HFF-Myc (cell line): ENCODE data around the gene FREY1.

ENCODE experiments used
- DNase-seq: peaks from one replicate; pipeline ENCODE4 v3.0.0-alpha.2; 2011; ENCODE audit warnings: low read depth; ENCODE audit errors: extremely low read depth
- H3K4me3 ChIP-seq: replicated peaks from 2 replicates; pipeline ENCODE4 v1.5.1; 2011; ENCODE audit warnings: low read depth, mild to moderate bottlenecking, control low read depth, low read length
- CTCF ChIP-seq: IDR thresholded peaks from 2 replicates; pipeline ENCODE4 v1.5.1; 2012; ENCODE audit warnings: mild to moderate bottlenecking, low read depth, low read length, control low read depth; ENCODE audit errors: missing control alignments

FREY1 gene

GRCh38 chr11:45925550-45925949 lies 18.5 kb upstream of the FREY1 start:
- DNase-seq, result no peak
- H3K4me3 ChIP-seq, result no peak overlapping the region
- TF ChIP-seq CTCF, result no peak

- no peak overlapping the region for H3K4me3 ChIP-seq
- no peak for TF ChIP-seq CTCF
Observed at GRCh38 chr11:45924927-45925326, 17.9 kb upstream of the FREY1 start.

GRCh38 chr11:45924036-45924915 lies 17.2 kb upstream of the FREY1 start:
- TF ChIP-seq CTCF, result no peak
- no peak for DNase-seq
- H3K4me3 ChIP-seq, result no peak overlapping the region

More at GRCh38 chr11:45924927-45925326, 17.9 kb upstream of the FREY1 start:
- no peak for DNase-seq

GRCh38 chr11:45922425-45923082 lies 15.5 kb upstream of the FREY1 start, which contains the start of gene LARGE2:
Gene LARGE2, plus strand, starts transcription at chr11:45922656. Its CDS starts 227 bp downstream, at chr11:45922883.
- no peak for DNase-seq
- TF ChIP-seq CTCF, result no peak
- no peak within 1 kb of the TSS for H3K4me3 ChIP-seq

- no peak for DNase-seq
- no peak overlapping the region for H3K4me3 ChIP-seq
- no peak for TF ChIP-seq CTCF
Observed at GRCh38 chr11:45921561-45922424, 14.7 kb upstream of the FREY1 start.
